Activated T-helper 17 cell treated with anti-CD3 and anti-CD28 coated beads, Interleukin-2, amount 50 U/mL, for 72 hours (primary cell): ENCODE results near the gene QSOX2. TPM values are rescaled to one million over a fixed set of nuclear protein-coding genes. Genes with fewer than 3 reads are reported as not detected.
A peak's percentile ranks its signal among the peaks of the same experiment; 100 is the strongest.
"Not testable (repeated sequence)": the region's sequence is repeated elsewhere in the genome, so short reads cannot be mapped to it uniquely, and the experiment has no call there.

Experiments used
- ATAC-seq: fragments of 150-1000 bp; cut with Tn5 transposase; replicated peaks from 2 replicates; pipeline ENCODE4 v1.10.0; 2021; ENCODE audit warnings: mild to moderate bottlenecking, moderate library complexity
- H3K27ac Mint-ChIP-seq: one replicate; pipeline ENCODE4 v1.8.0; 2022; ENCODE audit warnings: mixed read lengths
- H3K27me3 Mint-ChIP-seq: one replicate; pipeline ENCODE4 v1.8.0; 2022; ENCODE audit warnings: mixed read lengths
- H3K36me3 Mint-ChIP-seq: one replicate; pipeline ENCODE4 v1.8.0; 2022; ENCODE audit warnings: low read depth, mild to moderate bottlenecking, mixed read lengths
- H3K4me1 Mint-ChIP-seq: one replicate; pipeline ENCODE4 v1.8.0; 2022; ENCODE audit warnings: mixed read lengths
- H3K4me3 Mint-ChIP-seq: one replicate; pipeline ENCODE4 v1.8.0; 2022; ENCODE audit warnings: mild to moderate bottlenecking, mixed read lengths
- H3K9me3 Mint-ChIP-seq: one replicate; pipeline ENCODE4 v1.8.0; 2022; ENCODE audit warnings: mixed read lengths
- total RNA-seq, 2 donors: library from RNA; stranded (reverse); gene quantifications; one replicate each; pipeline ENCODE4 v1.2.3, GENCODE V29; 2022

Gene QSOX2
- total RNA-seq, 2 donors from 2014 or later = 25.9 to 28.5 TPM

DNA sequence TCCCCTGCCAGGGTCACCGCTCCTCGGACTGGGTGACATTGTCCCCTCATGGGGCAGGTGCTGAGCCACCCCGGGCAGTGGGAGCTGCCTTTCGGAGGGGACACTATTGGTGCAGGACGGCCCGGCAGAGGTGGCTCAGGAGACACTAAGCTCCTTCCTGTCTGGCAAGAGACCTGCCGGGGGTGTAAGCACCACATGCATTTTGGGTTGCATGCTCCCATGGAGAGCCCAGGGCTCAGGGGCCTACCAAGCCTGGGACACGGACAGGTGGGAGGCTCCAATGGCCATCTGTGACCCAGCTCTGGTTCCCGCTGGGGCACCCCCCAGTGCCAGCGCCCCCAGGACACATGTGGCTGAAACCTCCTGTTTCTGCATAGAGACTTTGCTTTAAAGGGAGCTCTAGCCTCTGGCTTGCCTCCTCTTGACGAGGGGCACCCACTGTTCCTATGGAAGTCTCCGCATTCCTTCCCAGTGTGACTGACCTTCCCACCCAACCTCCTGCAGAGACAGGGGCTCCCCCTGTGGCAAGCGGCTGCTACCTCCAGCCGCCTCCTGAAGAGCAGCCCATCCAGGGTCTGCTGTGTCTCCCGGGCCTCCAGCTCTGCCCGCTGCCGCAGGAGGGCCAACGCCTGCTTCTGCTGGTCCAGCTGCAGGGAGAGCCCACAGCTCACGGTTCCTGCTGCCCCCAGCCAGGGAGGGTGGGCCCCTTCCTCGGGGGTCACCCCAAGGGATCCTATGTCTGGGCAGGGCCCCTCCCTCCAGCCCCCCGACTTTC lies 30.2 kb upstream of the QSOX2 start:
- Mint-ChIP-seq H3K9me3 (no peaks in the 10 kb centered on the region), H3K4me1 (no peaks in the 10 kb centered on the region), H3K27ac (no peak overlapping the region), H3K36me3 (no peaks in the 10 kb centered on the region), H3K27me3 (peaks cover 7% of the 10 kb centered on the region), H3K4me3 (no peak overlapping the region)
- ATAC-seq = no peak

DNA sequence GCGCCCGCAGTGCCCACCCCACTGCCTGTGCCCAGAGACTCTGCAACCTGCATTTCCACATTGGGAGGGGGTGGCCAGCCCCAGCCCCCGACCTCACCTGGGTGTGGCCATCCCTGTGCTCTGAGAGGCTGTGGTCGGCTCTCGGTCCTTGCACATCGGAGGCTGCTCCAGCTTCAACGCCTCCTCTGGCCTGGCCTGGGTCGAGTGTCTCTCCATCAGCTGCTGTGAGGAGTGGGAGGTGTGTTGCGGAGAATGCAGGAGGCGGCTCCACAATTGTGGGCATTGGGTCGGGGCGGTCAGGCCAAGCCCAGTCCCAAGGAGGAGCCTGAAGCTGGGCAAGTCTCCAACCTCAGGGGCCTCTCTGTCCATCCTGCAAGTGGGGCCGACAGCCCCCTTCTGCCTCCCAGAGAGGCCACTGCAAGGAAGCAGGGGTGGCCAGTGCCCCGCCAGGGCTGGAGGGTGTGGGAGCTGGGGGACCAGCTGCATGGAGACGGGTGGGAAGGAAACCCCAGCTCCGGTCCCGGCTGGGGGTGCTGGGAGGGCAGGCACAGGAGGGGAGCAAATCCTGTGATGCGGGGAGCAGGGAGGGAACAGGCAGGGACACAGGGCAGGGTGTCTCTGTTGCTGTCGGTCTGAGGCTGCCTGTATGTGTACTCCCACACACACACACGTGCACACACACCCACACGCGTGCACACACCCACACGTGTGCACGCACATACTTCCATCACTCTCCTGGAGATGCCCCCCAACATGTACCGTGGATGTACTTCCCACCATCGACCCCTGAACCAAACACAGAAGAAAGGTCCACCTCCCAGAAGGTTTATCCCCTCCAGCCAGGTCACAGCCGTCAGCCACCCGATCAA lies 29.4 kb upstream of the QSOX2 start:
- Mint-ChIP-seq H3K36me3 (no peaks in the 10 kb centered on the region), H3K4me1 (no peaks in the 10 kb centered on the region), H3K4me3 (no peak overlapping the region), H3K9me3 (no peaks in the 10 kb centered on the region), H3K27me3 (peaks cover 7% of the 10 kb centered on the region), H3K27ac (no peak overlapping the region)
- no peak for ATAC-seq

DNA sequence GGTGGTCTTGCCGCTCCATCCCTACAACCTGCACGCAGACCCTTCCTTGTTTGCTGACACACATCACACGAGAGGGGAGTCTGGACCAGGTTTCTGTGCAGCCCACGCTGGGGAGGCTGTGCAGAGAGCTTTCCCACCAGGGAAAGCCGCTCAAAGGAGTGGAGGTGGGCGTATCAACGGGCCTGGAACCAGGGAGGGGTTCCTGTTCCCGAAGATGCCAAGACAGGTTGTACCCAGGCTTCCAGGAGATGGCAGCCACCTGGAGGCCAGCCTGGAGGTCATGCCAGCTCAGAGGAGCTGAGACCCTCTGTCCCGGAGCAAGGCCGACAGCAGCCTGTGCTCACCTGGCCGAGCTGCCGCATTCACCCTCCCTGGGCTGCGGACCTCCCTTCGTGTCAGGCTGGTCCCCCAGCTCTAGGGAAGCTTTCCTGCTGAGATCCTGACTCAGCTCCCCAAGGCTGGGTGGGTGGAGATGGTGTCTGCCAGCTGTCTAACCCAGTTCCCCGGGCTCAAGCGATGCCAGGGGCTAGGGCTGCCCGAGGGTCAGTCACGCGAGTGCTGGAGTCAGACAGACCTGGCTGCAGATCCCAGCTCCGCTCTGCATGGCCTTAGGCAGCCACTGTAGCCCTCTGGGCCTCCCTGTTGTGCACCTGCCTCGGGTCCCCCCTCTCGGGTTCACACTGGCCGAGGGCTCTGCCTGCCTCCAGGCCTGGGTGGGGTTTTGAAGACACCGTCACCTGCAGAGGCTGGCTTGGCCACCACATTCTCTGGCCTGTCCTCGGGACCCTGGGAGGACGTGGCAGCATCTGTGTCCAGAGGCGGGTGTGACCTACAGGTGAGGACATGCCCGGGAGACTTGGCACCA lies 28.5 kb upstream of the QSOX2 start:
- Mint-ChIP-seq H3K4me3 (no peak overlapping the region), H3K9me3 (no peaks in the 10 kb centered on the region), H3K36me3 (no peaks in the 10 kb centered on the region), H3K27me3 (peaks cover 7% of the 10 kb centered on the region), H3K4me1 (no peaks in the 10 kb centered on the region), H3K27ac (no peak overlapping the region)
- ATAC-seq = no peak

DNA sequence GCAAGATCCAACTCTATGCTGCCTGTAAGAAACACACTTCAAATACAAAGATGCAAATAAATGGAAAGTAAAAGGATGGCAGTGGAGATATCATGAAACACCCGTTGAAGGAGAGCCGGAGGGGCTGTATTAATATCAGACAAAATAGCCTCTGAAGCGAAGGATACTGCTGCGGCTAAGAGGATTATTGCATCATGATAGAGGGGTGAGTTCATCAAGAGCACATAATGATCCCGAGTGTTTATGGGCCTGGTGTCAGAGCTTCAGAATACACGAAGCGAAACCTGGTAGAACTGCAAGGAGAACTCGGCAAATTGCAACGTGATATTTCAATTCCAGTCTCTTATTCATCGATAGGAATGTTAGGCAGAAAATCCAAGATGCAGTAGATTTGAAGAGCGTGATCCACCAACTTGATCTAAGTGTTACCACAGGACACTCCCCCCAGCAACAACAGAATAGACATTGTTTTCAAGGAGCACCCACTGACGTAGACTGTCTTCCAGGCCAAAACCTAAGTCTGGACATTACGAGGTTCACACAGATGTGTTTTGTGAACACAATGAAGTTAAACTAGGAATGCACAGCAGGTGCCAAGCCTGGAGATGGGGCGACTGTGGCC lies 27.7 kb upstream of the QSOX2 start:
- Mint-ChIP-seq H3K27me3 (peaks cover 7% of the 10 kb centered on the region), H3K9me3 (no peaks in the 10 kb centered on the region), H3K4me1 (no peaks in the 10 kb centered on the region), H3K36me3 (no peaks in the 10 kb centered on the region), H3K27ac (no peak overlapping the region), H3K4me3 (no peak overlapping the region)
- no peak for ATAC-seq

DNA sequence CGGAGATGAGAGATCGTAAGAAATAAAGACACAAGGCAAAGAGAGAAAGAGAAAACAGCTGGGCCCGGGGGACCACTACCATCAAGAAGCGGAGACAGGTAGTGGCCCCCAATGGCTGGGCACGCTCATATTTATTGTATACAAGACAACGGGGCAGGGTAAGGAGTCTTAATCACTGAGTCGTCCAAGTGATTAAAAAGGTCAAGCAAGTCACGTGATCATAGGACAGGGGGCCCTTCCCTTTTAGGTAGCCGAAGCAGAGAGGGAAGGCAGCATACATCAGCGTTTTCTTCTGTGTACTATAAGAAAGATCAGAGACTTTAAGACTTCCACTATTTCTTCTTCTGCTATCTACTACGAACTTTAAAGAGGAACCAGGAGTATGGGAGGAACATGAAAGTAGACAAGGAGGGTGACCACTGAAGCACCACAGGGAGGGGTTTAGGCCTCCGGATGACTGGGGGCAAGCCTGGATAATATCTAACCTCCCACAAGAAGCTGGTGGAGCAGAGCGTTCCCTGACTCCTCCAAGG lies 24.6 kb upstream of the QSOX2 start:
- no peaks in the 10 kb centered on the region for H3K9me3 Mint-ChIP-seq
- H3K27me3 Mint-ChIP-seq = peaks cover 4% of the 10 kb centered on the region
- no peak overlapping the region for H3K4me3 Mint-ChIP-seq
- no peak for ATAC-seq
- H3K27ac Mint-ChIP-seq = no peak overlapping the region
- no peaks in the 10 kb centered on the region for H3K36me3 Mint-ChIP-seq
- no peaks in the 10 kb centered on the region for H3K4me1 Mint-ChIP-seq

DNA sequence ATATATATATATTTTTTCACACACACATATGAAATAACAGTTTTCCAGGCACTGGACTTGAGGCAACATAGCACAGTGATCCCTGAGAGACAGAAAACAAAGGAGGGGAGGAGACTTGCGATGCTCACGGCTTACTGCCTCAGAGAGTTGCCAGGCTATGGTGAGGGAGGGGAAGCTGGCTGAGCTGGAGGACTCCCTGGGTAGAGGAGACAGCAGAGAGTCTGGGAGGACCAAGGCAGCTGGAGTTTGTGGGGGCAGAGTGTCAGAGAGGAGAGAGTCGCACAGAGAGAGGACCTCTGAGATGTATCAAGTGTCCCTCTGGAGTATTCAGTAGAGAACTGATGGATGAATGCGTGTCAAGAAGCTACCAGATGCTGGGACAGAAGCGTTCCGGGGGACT lies 23.1 kb upstream of the QSOX2 start:
- H3K27me3 Mint-ChIP-seq = peaks cover 3% of the 10 kb centered on the region

DNA sequence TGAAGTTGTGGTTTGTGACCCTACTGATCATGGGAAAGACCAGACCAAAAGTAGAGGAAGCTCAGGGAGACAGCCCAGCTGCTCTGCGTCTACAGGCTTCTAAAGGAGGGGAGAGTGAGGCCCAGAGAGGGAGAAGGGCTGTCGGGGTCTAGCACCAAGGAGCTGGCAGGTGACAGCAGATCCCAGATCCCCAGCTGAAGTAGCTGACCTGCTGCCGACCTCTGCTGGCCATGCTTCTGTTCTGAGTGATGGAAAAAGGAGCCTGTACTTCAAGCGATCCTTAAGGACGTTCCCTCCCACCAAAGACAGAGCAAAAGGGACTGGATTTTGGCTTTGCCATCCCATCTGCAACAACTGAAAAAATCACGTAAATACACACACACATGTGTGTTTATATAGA lies 22.7 kb upstream of the QSOX2 start:
- peaks cover 1% of the 10 kb centered on the region for H3K27me3 Mint-ChIP-seq
- no peaks in the 10 kb centered on the region for H3K4me1 Mint-ChIP-seq
- H3K4me3 Mint-ChIP-seq = peak overlapping the region; percentile 72
- H3K9me3 Mint-ChIP-seq = no peaks in the 10 kb centered on the region
- H3K36me3 Mint-ChIP-seq = no peaks in the 10 kb centered on the region
- no peak overlapping the region for H3K27ac Mint-ChIP-seq
- no peak for ATAC-seq

More for the DNA sequence above, 23.1 kb upstream of the QSOX2 start:
- no peak for ATAC-seq
- H3K4me3 Mint-ChIP-seq = no peak overlapping the region
- H3K36me3 Mint-ChIP-seq = no peaks in the 10 kb centered on the region
- no peaks in the 10 kb centered on the region for H3K9me3 Mint-ChIP-seq
- H3K4me1 Mint-ChIP-seq = no peaks in the 10 kb centered on the region
- H3K27ac Mint-ChIP-seq = no peak overlapping the region

DNA sequence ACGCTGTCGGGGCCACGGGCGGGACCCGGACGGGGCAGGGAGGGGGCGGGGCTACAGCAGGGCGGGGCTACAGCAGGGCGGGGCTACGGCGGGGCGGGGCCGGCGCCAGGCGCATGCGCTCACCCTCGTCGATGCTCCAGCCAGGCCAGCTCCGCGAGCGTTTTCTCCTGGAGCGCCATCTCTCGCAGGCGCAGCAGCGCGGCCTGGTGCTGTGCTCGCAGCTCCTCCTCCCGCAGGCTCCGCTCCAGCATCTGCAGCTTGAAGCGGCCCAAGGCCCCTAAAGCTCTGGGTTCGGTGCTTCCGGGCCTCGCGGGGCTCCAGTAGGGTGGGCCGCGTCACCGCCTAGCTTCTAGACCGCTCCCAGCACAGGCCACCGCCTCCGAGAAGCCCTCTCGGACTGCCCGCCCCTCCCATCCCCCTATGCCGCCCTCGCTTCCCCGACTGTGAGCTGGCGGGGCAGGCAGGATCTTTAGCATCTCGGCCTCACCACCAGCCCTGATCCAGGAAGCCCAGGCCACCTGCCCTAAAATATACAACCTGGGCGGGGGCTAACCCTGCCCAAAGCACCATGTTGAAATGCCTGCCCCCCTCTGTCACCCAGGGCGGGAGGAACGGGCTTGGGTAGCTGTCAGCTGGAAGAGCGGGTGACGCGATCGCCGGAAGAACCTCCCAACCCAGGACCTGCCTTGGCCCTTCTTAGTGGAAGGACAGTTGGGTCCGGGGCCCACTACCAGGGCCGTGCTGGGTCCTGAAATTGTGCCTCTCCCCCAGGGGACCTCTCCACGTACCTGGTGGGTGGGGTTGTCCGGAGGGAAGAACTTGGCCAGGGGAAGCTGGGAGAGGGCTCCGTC lies 21.9 kb upstream of the QSOX2 start:
- peak overlapping the region; percentile 53 for H3K27ac Mint-ChIP-seq
- no peaks in the 10 kb centered on the region for H3K27me3 Mint-ChIP-seq
- no peaks in the 10 kb centered on the region for H3K9me3 Mint-ChIP-seq
- H3K4me1 Mint-ChIP-seq = no peaks in the 10 kb centered on the region
- H3K36me3 Mint-ChIP-seq = no peaks in the 10 kb centered on the region
- ATAC-seq = peak; percentile 94
- H3K4me3 Mint-ChIP-seq = peak overlapping the region; percentile 72

DNA sequence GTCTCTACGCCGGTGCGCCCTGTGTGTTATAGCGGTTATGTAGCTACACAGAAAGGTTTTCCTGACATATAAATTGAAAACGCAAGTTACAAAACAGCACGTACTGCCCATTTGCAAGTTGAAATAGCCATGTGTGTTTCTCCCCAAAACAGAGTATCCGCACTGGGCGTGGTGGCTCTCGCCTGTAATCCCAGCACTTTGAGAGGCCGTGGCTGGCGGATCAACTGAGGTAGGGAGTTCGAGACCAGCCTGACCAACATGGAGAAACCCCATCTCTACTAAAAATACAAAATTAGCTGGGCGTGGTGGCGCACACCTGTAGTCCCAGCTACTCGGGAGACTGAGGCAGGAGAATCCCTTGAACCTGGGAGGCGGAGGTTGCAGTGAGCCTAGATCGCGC lies 21.0 kb upstream of the QSOX2 start:
- Mint-ChIP-seq H3K4me3 (peak overlapping the region; percentile 72), H3K27ac (peak overlapping the region; percentile 53)
- not testable (repeated sequence) for H3K36me3 Mint-ChIP-seq, ATAC-seq, H3K4me1 Mint-ChIP-seq, H3K27me3 Mint-ChIP-seq, H3K9me3 Mint-ChIP-seq

DNA sequence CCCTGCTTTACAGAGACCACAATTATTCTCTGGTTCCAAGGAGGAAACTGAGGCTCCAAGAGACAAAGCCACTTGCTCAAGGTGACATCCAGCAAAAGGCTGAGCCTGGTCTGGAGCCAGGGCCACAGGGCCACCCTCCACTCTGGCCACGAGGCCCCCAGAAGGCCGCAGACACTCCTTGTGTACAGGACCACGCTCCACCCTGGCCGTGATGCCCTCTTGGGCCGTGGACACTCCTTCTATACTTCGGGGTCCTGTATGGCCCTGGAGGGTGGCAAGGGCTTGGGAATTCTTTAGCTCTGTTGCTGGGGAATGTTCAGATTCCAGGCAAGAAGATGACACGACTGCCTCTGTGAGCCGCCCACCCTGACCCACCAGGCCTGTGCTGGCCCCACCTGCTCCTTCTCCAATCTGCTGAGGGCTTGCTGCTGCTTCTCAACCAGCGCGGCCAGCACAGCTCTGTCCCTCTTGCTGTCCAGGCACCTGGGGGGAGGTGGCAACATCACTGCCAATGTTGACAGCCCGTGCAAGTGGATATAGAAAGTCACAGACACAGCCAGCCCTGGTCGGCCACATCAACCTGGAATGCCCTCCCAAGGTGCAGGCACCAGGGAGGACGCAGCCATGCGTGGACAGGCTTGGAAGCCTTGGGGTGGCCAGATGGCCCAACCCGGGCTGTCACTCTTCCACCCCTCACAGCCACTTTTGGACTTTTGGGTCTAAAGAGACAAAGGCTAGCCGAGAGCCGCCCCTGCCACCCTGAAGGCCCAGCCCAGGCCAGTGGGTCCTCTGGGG lies 20.1 kb upstream of the QSOX2 start:
- Mint-ChIP-seq H3K27me3 (no peaks in the 10 kb centered on the region), H3K4me3 (no peak overlapping the region), H3K9me3 (no peaks in the 10 kb centered on the region), H3K4me1 (no peaks in the 10 kb centered on the region), H3K27ac (no peak overlapping the region), H3K36me3 (no peaks in the 10 kb centered on the region)
- no peak for ATAC-seq

DNA sequence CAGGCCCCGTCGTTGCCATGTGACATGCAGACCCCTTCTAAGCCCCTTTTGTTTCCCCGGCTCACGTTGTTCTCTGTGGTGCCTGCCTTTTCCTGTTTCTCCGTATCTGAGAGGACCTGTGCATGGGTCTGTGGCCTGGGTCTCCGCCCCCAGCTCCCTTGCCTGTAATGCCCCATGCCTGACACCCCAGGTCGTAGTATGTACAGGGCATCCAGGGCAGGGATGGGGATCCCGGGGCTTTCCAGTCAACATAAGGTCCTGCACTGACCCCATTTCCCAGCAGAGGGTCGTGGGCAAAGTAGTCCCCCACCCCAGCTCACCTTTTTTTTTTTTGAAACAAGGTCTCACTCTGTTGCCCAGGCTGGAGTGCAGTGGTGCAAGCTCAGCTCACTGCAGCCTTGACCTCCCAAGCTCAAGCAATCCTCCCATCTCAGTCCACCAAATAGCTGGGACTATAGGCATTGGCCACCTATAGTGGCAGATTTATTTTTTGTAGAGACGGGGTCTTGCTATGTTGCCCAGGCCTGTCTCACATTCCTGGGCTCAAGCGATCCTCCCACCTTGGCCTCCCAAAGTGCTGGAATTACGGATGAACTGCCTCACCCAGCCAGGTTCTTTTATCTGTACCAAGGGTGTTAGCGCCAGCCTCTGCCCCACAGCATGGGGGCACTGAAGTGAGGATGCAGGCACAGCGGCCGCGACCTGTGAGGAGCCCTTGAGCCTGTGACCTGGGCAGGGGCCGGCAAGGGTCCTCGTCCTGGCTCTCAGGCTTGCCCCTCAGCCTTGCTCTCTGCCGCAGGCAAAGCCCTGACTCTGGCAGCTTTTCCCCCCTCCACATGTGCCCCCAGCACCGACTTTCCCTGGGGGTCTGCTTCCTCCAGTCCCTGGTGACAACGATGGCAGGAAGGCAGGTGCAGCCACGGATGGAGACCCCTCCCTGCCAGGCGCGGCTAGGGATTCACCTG lies 19.1 kb upstream of the QSOX2 start:
- H3K4me3 Mint-ChIP-seq = no peak overlapping the region
- ATAC-seq = no peak
- H3K9me3 Mint-ChIP-seq = no peaks in the 10 kb centered on the region
- H3K27me3 Mint-ChIP-seq = no peaks in the 10 kb centered on the region
- H3K4me1 Mint-ChIP-seq = no peaks in the 10 kb centered on the region
- no peak overlapping the region for H3K27ac Mint-ChIP-seq
- no peaks in the 10 kb centered on the region for H3K36me3 Mint-ChIP-seq

DNA sequence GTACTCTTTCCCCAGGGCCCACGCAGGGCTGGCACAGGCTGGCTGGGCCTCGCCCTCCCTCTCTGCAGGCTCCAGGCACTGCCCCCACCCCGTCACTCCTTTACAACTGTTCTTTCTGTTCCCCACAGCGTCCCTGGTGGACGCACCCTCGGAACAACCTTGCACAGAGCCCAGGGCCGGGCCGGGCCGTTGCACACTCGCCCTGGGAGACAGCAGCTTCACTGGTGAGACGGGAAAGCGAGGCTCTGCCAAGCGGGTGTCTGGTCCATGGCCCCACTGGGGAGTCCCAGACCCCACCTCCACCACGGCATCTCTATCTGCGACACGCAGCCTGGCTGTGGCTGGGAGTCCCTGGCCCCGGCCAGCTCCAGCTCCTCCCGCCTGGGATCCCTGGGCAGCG lies 18.4 kb upstream of the QSOX2 start:
- no peak for ATAC-seq
- Mint-ChIP-seq H3K4me1 (no peaks in the 10 kb centered on the region), H3K9me3 (no peaks in the 10 kb centered on the region), H3K27me3 (no peaks in the 10 kb centered on the region), H3K36me3 (no peaks in the 10 kb centered on the region), H3K4me3 (no peak overlapping the region), H3K27ac (no peak overlapping the region)
